ENCODE results near the gene ST3GAL3. TPM values are rescaled to one million over a fixed set of nuclear protein-coding genes. Genes with fewer than 3 reads are reported as not detected.

ST3GAL3 gene
- total RNA-seq, 1 experiment from 2014 or later: 26.8 TPM

GRCh38 chr1:43783671-43784205, 76.4 kb downstream of the ST3GAL3 start:
- BruUV-seq (replicated peaks): no TSS peak
- ChIA-PET CTCF (interaction anchor here (0.9 kb wide), 1 partner anchor 20 kb away, joined by 3 read pairs; no protein-coding TSS in a partner anchor), POLR2A (ENCODE audit: low non-redundant PET) (no interaction called here)
- no peak for TF ChIP-seq EZH2 (IDR thresholded peaks at IDR 0.05; ENCODE audit: borderline replicate concordance, low read depth, low read length, poor library complexity, severe bottlenecking)
- no peak overlapping the region for H3K4me3 ChIP-seq (ENCODE audit: low read depth, low read length, poor library complexity, severe bottlenecking)
- H3K4me1 ChIP-seq (ENCODE audit: insufficient read depth, low read length, poor library complexity, severe bottlenecking): peaks cover 9% of the 10 kb centered on the region
- no peaks in the 10 kb centered on the region for H3K27me3 ChIP-seq (replicated peaks; ENCODE audit: insufficient read depth, low read depth, low read length, poor library complexity)
- intact Hi-C loops (cut with micrococcal nuclease; ENCODE audit: unreplicated experiment): no loop called here
- no peaks in the 10 kb centered on the region for H3K36me3 ChIP-seq (ENCODE audit: insufficient read depth, low read length, poor library complexity, severe bottlenecking)
- DNase-seq (ENCODE audit: low spot score): no peak
- H3K27ac ChIP-seq (ENCODE audit: low read depth, low read length, poor library complexity, severe bottlenecking): no peak overlapping the region
- H3K9me3 ChIP-seq (ENCODE audit: low read depth, low read length, poor library complexity, severe bottlenecking): peaks cover 7% of the 10 kb centered on the region

- BruUV-seq (replicated peaks): no TSS peak
- H3K27me3 ChIP-seq (replicated peaks; ENCODE audit: insufficient read depth, low read depth, low read length, poor library complexity): no peaks in the 10 kb centered on the region
- CTCF ChIA-PET: no interaction called here
- H3K9me3 ChIP-seq (ENCODE audit: low read depth, low read length, poor library complexity, severe bottlenecking): no peaks in the 10 kb centered on the region
- no peak for DNase-seq (ENCODE audit: low spot score)
- peaks cover 9% of the 10 kb centered on the region for H3K4me1 ChIP-seq (ENCODE audit: insufficient read depth, low read length, poor library complexity, severe bottlenecking)
- H3K27ac ChIP-seq (ENCODE audit: low read depth, low read length, poor library complexity, severe bottlenecking): no peak overlapping the region
- intact Hi-C loops (cut with micrococcal nuclease; ENCODE audit: unreplicated experiment): no loop called here
- POLR2A ChIA-PET (ENCODE audit: low non-redundant PET): no interaction called here
- H3K36me3 ChIP-seq (ENCODE audit: insufficient read depth, low read length, poor library complexity, severe bottlenecking): no peaks in the 10 kb centered on the region
- H3K4me3 ChIP-seq (ENCODE audit: low read depth, low read length, poor library complexity, severe bottlenecking): no peak overlapping the region
- no peak for TF ChIP-seq EZH2 (IDR thresholded peaks at IDR 0.05; ENCODE audit: borderline replicate concordance, low read depth, low read length, poor library complexity, severe bottlenecking)
- TF ChIP-seq, protein P1, sequence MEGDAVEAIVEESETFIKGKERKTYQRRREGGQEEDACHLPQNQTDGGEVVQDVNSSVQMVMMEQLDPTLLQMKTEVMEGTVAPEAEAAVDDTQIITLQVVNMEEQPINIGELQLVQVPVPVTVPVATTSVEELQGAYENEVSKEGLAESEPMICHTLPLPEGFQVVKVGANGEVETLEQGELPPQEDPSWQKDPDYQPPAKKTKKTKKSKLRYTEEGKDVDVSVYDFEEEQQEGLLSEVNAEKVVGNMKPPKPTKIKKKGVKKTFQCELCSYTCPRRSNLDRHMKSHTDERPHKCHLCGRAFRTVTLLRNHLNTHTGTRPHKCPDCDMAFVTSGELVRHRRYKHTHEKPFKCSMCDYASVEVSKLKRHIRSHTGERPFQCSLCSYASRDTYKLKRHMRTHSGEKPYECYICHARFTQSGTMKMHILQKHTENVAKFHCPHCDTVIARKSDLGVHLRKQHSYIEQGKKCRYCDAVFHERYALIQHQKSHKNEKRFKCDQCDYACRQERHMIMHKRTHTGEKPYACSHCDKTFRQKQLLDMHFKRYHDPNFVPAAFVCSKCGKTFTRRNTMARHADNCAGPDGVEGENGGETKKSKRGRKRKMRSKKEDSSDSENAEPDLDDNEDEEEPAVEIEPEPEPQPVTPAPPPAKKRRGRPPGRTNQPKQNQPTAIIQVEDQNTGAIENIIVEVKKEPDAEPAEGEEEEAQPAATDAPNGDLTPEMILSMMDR (conservative IDR thresholded peaks at IDR 0.05; ENCODE audit: low read depth, low read length): no peak
Measured at GRCh38 chr1:43786201-43786958, 79.0 kb downstream of the ST3GAL3 start.

- ChIA-PET POLR2A (ENCODE audit: low non-redundant PET) (no interaction called here), CTCF (no interaction called here)
- BruUV-seq (replicated peaks): no TSS peak
- Histone ChIP-seq H3K4me1 (ENCODE audit: insufficient read depth, low read length, poor library complexity, severe bottlenecking) (peaks cover 9% of the 10 kb centered on the region), H3K4me3 (ENCODE audit: low read depth, low read length, poor library complexity, severe bottlenecking) (no peak overlapping the region), H3K27me3 (replicated peaks; ENCODE audit: insufficient read depth, low read depth, low read length, poor library complexity) (no peaks in the 10 kb centered on the region), H3K27ac (ENCODE audit: low read depth, low read length, poor library complexity, severe bottlenecking) (no peak overlapping the region), H3K9me3 (ENCODE audit: low read depth, low read length, poor library complexity, severe bottlenecking) (no peaks in the 10 kb centered on the region), H3K36me3 (ENCODE audit: insufficient read depth, low read length, poor library complexity, severe bottlenecking) (no peaks in the 10 kb centered on the region)
- intact Hi-C loops (cut with micrococcal nuclease; ENCODE audit: unreplicated experiment): no loop called here
- no peak for DNase-seq (ENCODE audit: low spot score)
- no peak for TF ChIP-seq EZH2 (IDR thresholded peaks at IDR 0.05; ENCODE audit: borderline replicate concordance, low read depth, low read length, poor library complexity, severe bottlenecking)
- TF ChIP-seq, protein P1 (conservative IDR thresholded peaks at IDR 0.05; ENCODE audit: low read depth, low read length): no peak
Measured at GRCh38 chr1:43786960-43787359, 79.6 kb downstream of the ST3GAL3 start.

All from A673 (cell line).